ENCODE results near the gene IL1RAPL1. TPM values are rescaled to one million over a fixed set of nuclear protein-coding genes. Genes with fewer than 3 reads are reported as not detected.
"Not testable (repeated sequence)": the region's sequence is repeated elsewhere in the genome, so short reads cannot be mapped to it uniquely, and the experiment has no call there.

The IL1RAPL1 gene
- total RNA-seq, 1 donor from 2014 or later = not detected

- TF ChIP-seq, protein P1, sequence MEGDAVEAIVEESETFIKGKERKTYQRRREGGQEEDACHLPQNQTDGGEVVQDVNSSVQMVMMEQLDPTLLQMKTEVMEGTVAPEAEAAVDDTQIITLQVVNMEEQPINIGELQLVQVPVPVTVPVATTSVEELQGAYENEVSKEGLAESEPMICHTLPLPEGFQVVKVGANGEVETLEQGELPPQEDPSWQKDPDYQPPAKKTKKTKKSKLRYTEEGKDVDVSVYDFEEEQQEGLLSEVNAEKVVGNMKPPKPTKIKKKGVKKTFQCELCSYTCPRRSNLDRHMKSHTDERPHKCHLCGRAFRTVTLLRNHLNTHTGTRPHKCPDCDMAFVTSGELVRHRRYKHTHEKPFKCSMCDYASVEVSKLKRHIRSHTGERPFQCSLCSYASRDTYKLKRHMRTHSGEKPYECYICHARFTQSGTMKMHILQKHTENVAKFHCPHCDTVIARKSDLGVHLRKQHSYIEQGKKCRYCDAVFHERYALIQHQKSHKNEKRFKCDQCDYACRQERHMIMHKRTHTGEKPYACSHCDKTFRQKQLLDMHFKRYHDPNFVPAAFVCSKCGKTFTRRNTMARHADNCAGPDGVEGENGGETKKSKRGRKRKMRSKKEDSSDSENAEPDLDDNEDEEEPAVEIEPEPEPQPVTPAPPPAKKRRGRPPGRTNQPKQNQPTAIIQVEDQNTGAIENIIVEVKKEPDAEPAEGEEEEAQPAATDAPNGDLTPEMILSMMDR (IDR thresholded peaks at IDR 0.05; ENCODE audit: insufficient read depth, low read length, severe bottlenecking) = no peak
- H3K36me3 ChIP-seq (ENCODE audit: control insufficient read depth, insufficient read depth, low read length) = no peaks in the 10 kb centered on the region
- FAIRE-seq = no peak
Measured at GRCh38 chrX:29318012-29318411, 730.8 kb downstream of the IL1RAPL1 start.

DNA sequence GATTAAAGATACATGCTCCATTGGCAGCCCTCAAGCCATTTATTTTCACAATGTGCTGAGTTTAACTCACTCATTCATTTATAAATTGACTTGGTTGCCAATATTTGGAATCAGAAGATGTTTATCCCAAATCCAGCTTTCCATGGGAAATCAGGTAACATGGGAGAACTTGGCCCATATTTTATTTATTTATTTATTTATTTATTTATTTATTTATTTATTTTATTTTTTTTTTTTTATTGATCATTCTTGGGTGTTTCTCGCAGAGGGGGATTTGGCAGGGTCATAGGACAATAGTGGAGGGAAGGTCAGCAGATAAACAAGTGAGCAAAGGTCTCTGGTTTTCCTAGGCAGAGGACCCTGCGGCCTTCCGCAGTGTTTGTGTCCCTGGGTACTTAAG, 745.2 kb downstream of the IL1RAPL1 start:
- not testable (repeated sequence) for H3K36me3 ChIP-seq (ENCODE audit: control insufficient read depth, insufficient read depth, low read length); H3K27me3 ChIP-seq (ENCODE audit: control insufficient read depth, insufficient read depth, low read length); DNase-seq (ENCODE audit: low read depth); H3K4me3 ChIP-seq (ENCODE audit: low read depth, low read length); FAIRE-seq

More at GRCh38 chrX:29318012-29318411, 730.8 kb downstream of the IL1RAPL1 start:
- Histone ChIP-seq H3K4me3 (ENCODE audit: low read depth, low read length) (no peak overlapping the region), H3K27me3 (ENCODE audit: control insufficient read depth, insufficient read depth, low read length) (no peaks in the 10 kb centered on the region)
- no peak for DNase-seq (ENCODE audit: low read depth)

- not testable (repeated sequence) for H3K4me3 ChIP-seq (ENCODE audit: low read depth, low read length); H3K27me3 ChIP-seq (ENCODE audit: control insufficient read depth, insufficient read depth, low read length); H3K36me3 ChIP-seq (ENCODE audit: control insufficient read depth, insufficient read depth, low read length); FAIRE-seq; DNase-seq (ENCODE audit: low read depth)
Measured at GRCh38 chrX:29333091-29333490, 745.8 kb downstream of the IL1RAPL1 start.

GRCh38 chrX:29348288-29348687, 761.0 kb downstream of the IL1RAPL1 start:
- FAIRE-seq = no peak
- H3K36me3 ChIP-seq (ENCODE audit: control insufficient read depth, insufficient read depth, low read length) = no peaks in the 10 kb centered on the region
- TF ChIP-seq, protein P1 (IDR thresholded peaks at IDR 0.05; ENCODE audit: insufficient read depth, low read length, severe bottlenecking) = no peak

GRCh38 chrX:29359276-29359675, 772.0 kb downstream of the IL1RAPL1 start:
- H3K36me3 ChIP-seq (ENCODE audit: control insufficient read depth, insufficient read depth, low read length) = no peaks in the 10 kb centered on the region
- no peak overlapping the region for H3K4me3 ChIP-seq (ENCODE audit: low read depth, low read length)
- FAIRE-seq (no peak), DNase-seq (ENCODE audit: low read depth) (no peak)
- TF ChIP-seq, protein P1 (IDR thresholded peaks at IDR 0.05; ENCODE audit: insufficient read depth, low read length, severe bottlenecking) = no peak
- H3K27me3 ChIP-seq (ENCODE audit: control insufficient read depth, insufficient read depth, low read length) = no peaks in the 10 kb centered on the region

More at GRCh38 chrX:29348288-29348687, 761.0 kb downstream of the IL1RAPL1 start:
- DNase-seq (ENCODE audit: low read depth) = no peak
- no peak overlapping the region for H3K4me3 ChIP-seq (ENCODE audit: low read depth, low read length)
- no peaks in the 10 kb centered on the region for H3K27me3 ChIP-seq (ENCODE audit: control insufficient read depth, insufficient read depth, low read length)

DNA sequence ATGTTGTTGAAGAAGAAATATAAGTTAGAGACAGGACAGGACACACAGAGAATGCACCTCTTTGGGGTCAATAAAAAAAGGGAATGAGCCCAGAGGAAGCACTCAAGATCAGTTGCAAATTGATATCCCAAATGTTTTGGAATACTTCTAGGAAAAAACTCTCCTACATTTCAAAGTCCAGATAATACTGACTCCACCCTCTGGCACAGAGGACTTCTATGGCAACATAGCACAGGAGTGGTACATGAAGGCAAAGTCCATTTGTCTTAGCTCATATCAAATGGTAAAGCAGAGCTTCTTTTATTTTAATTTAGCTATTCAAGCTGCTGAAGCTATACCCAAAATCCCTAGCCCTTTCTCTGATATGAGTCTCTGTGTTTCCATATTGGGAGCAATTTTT, 787.5 kb downstream of the IL1RAPL1 start:
- H3K36me3 ChIP-seq (ENCODE audit: control insufficient read depth, insufficient read depth, low read length); H3K4me3 ChIP-seq (ENCODE audit: low read depth, low read length); DNase-seq (ENCODE audit: low read depth); FAIRE-seq; H3K27me3 ChIP-seq (ENCODE audit: control insufficient read depth, insufficient read depth, low read length): not testable (repeated sequence)

DNA sequence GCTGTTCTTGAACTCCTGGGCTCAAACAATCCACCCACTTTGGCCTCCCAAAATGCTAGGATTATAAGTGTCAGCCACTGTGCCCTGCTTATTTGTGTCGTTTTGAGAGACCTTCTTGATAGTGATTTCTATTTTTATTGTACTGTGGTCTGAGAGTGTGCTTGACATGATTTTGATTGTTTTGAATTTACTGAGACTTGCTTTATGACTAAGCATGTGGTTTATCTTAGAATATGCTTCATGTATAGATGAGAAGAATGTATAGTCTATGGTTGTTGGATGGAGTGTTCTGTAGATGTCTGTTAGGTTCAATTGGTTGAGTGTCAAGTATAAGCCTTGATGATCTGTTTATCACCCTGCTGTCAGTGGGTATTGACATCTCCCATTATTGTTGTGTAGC, 789.3 kb downstream of the IL1RAPL1 start:
- FAIRE-seq (no peak), DNase-seq (ENCODE audit: low read depth) (no peak)
- Histone ChIP-seq H3K27me3 (ENCODE audit: control insufficient read depth, insufficient read depth, low read length) (no peaks in the 10 kb centered on the region), H3K36me3 (ENCODE audit: control insufficient read depth, insufficient read depth, low read length) (no peaks in the 10 kb centered on the region), H3K4me3 (ENCODE audit: low read depth, low read length) (no peak overlapping the region)
- TF ChIP-seq, protein P1 (IDR thresholded peaks at IDR 0.05; ENCODE audit: insufficient read depth, low read length, severe bottlenecking) = no peak

All from bronchial epithelial cell (primary cell).